CD4-positive, alpha-beta T cell treated with Interferon alpha-2 for 1 hour (primary cell): ENCODE measurements around the gene MEI4.
"Not testable (repeated sequence)": the region's sequence is repeated elsewhere in the genome, so short reads cannot be mapped to it uniquely, and the experiment has no call there.

Experiments used
- DNase-seq, 2 donors: peaks; one replicate each; pipeline ENCODE4 v3.0.0-alpha.2; 2020 to 2022

MEI4 gene

GRCh38 chr6:77652739-77653138 is at the start of gene MEI4:
TSS of gene MEI4 (plus strand) at chr6:77653039. CDS start at chr6:77690672, 37,633 bp downstream.
- no peak for DNase-seq

- DNase-seq, result no peak
These were observed 48.4 kb upstream of the MEI4 start for GRCh38 chr6:77604476-77604875.

- no peak for DNase-seq
These were observed 45.8 kb upstream of the MEI4 start for GRCh38 chr6:77607004-77607403.

GRCh38 chr6:77609106-77609505 is 43.7 kb upstream of the MEI4 start:
- no peak for DNase-seq

- DNase-seq, result no peak
These were observed 33.7 kb upstream of the MEI4 start for GRCh38 chr6:77619114-77619513.

- DNase-seq, result peak in 1 of 2 donors; percentile 2
These were observed 32.5 kb upstream of the MEI4 start for GRCh38 chr6:77620278-77620882.

- DNase-seq, result no peak
These were observed 28.3 kb upstream of the MEI4 start for GRCh38 chr6:77624515-77624914.

GRCh38 chr6:77626426-77626825 is 26.4 kb upstream of the MEI4 start:
- DNase-seq, result no peak

GRCh38 chr6:77630014-77630413 is 22.8 kb upstream of the MEI4 start:
- DNase-seq, result no peak

GRCh38 chr6:77633471-77633870 is 19.4 kb upstream of the MEI4 start:
- DNase-seq, result no peak

- no peak for DNase-seq
These were observed 18.7 kb upstream of the MEI4 start for GRCh38 chr6:77633993-77634715.

GRCh38 chr6:77638129-77638830 is 14.6 kb upstream of the MEI4 start:
- DNase-seq, result no peak

- DNase-seq, result no peak
These were observed 8.6 kb upstream of the MEI4 start for GRCh38 chr6:77644102-77644705.

- peak in 1 of 2 donors; percentile 15 for DNase-seq
These were observed 2.7 kb upstream of the MEI4 start for GRCh38 chr6:77650098-77650663.

- no peak for DNase-seq
These were observed 977 bp downstream of the MEI4 start for GRCh38 chr6:77653816-77654215.

GRCh38 chr6:77655035-77655434 is 2.2 kb downstream of the MEI4 start:
- not testable (repeated sequence) for DNase-seq

GRCh38 chr6:77656999-77657764 is 4.3 kb downstream of the MEI4 start:
- no peak for DNase-seq

- no peak for DNase-seq
These were observed 13.5 kb downstream of the MEI4 start for GRCh38 chr6:77666340-77666739.

GRCh38 chr6:77666846-77667245 is 14.0 kb downstream of the MEI4 start:
- DNase-seq, result no peak

GRCh38 chr6:77669913-77670312 is 17.1 kb downstream of the MEI4 start:
- DNase-seq, result no peak

GRCh38 chr6:77674211-77674610 is 21.4 kb downstream of the MEI4 start:
- no peak for DNase-seq

GRCh38 chr6:77678048-77678447 is 25.2 kb downstream of the MEI4 start:
- no peak for DNase-seq
